PC-9 (cell line): ENCODE results near the gene ATP13A5. TPM values are rescaled to one million over a fixed set of nuclear protein-coding genes. Genes with fewer than 3 reads are reported as not detected.

Experiments used
- BruUV-seq: library from RNA; stranded (reverse); fragments of 400-500 nt; replicated peaks from 2 replicates; lab custom pipeline; 2021; lab: Mats Ljungman, UMichigan
- CTCF ChIA-PET: fragments of 300-600 bp; sonication (Branson Sonifier 250); formaldehyde crosslinking; loops from one replicate; lab custom pipeline; 2022; ENCODE audit warnings: antibody characterized with exemption; lab: Charles Lee
- POLR2A ChIA-PET: fragments of 300-600 bp; sonication (Branson Sonifier 250); formaldehyde crosslinking; loops from one replicate; lab custom pipeline; 2022; ENCODE audit warnings: antibody characterized with exemption; ENCODE audit not compliant: unreplicated experiment; lab: Charles Lee
- DNase-seq, 2 experiments: peaks; one replicate each; pipeline versions ENCODE4 v3.0.0 to v3.0.0-alpha.2; 2015 to 2022; ENCODE audit warnings: mixed read lengths in 1 of 2
- H2AFZ ChIP-seq: fragments of 200-600 bp; sonication (generic); 2 replicates; pipeline ENCODE4 v1.8.1; 2017; ENCODE audit warnings: antibody characterized with exemption
- H3F3A ChIP-seq: fragments of 200-600 bp; sonication (generic); 2 replicates; pipeline ENCODE4 v1.8.1; 2017; ENCODE audit warnings: antibody characterized with exemption, mild to moderate bottlenecking, low read depth; ENCODE audit not compliant: insufficient read depth
- H3K27ac ChIP-seq: fragments of 200-600 bp; sonication (generic); 2 replicates; pipeline ENCODE4 v1.6.1; 2016; ENCODE audit warnings: mixed run types
- H3K27me3 ChIP-seq: fragments of 200-600 bp; sonication (generic); 2 replicates; pipeline ENCODE4 v1.6.1; 2016; ENCODE audit warnings: low read depth, mixed run types; ENCODE audit not compliant: insufficient read depth
- H3K36me3 ChIP-seq: fragments of 200-600 bp; sonication (generic); 2 replicates; pipeline ENCODE4 v1.6.1; 2016; ENCODE audit warnings: low read depth, mixed run types
- H3K4me1 ChIP-seq: fragments of 200-600 bp; sonication (generic); replicated peaks from 2 replicates; pipeline ENCODE4 v1.6.1; 2016; ENCODE audit warnings: mixed run types; ENCODE audit not compliant: insufficient read depth
- H3K4me2 ChIP-seq: fragments of 200-600 bp; sonication (generic); 2 replicates; pipeline ENCODE4 v1.6.1; 2017; ENCODE audit warnings: mixed run types
- H3K4me3 ChIP-seq: fragments of 200-600 bp; sonication (generic); 2 replicates; pipeline ENCODE4 v1.6.1; 2016; ENCODE audit warnings: mixed run types
- H3K79me2 ChIP-seq: fragments of 200-600 bp; sonication (generic); 2 replicates; pipeline ENCODE4 v1.6.1; 2017; ENCODE audit warnings: low read depth, mixed run types
- H3K9me2 ChIP-seq: fragments of 200-600 bp; sonication (generic); 2 replicates; pipeline ENCODE4 v1.8.1; 2017; ENCODE audit warnings: mild to moderate bottlenecking; ENCODE audit not compliant: insufficient read depth
- H3K9me3 ChIP-seq: fragments of 200-600 bp; sonication (generic); 2 replicates; pipeline ENCODE4 v1.8.1; 2016; ENCODE audit warnings: low read depth; ENCODE audit not compliant: insufficient read depth
- H4K20me1 ChIP-seq: fragments of 200-600 bp; sonication (generic); 2 replicates; pipeline ENCODE4 v1.8.1; 2017; ENCODE audit not compliant: insufficient read depth
- CTCF ChIP-seq: fragments of 200-600 bp; sonication (generic); conservative IDR thresholded peaks from 2 replicates; pipeline ENCODE4 v1.6.1; 2017; ENCODE audit warnings: mixed run types, antibody characterized with exemption, mild to moderate bottlenecking, moderate library complexity
- EZH2 ChIP-seq: fragments of 200-600 bp; sonication (generic); IDR thresholded peaks from 2 replicates; pipeline ENCODE4 v1.8.0; 2017; ENCODE audit warnings: antibody characterized with exemption, low read depth
- intact Hi-C: fragments of 100-400 bp; cut with micrococcal nuclease; formaldehyde crosslinking; loops from one replicate; pipeline ENCODE4 v1.10.0; 2022; ENCODE audit not compliant: unreplicated experiment
- total RNA-seq: library from RNA; stranded (reverse); gene quantifications from 2 replicates; pipeline ENCODE4 v1.2.3, GENCODE V29; 2021

ATP13A5 gene
- total RNA-seq, 1 experiment from 2014 or later = not detected

- Histone ChIP-seq H3K4me1 (no peaks in the 10 kb centered on the region), H3K36me3 (no peaks in the 10 kb centered on the region), H3F3A (no peaks in the 10 kb centered on the region), H2AFZ (no peak overlapping the region), H3K4me3 (no peak overlapping the region), H3K4me2 (no peak overlapping the region), H3K9me2 (no peaks in the 10 kb centered on the region), H3K9me3 (no peaks in the 10 kb centered on the region; the same call in 1 of the 2 replicates), H3K79me2 (no peaks in the 10 kb centered on the region), H3K27ac (no peak overlapping the region), H4K20me1 (no peaks in the 10 kb centered on the region), H3K27me3 (peaks cover 7% of the 10 kb centered on the region; the same call in 1 of the 2 replicates)
- no peak for DNase-seq
- POLR2A ChIA-PET = no interaction called here
- intact Hi-C loops = no loop called here
- CTCF ChIA-PET = no interaction called here
- no TSS peak for BruUV-seq
- TF ChIP-seq CTCF (no peak), EZH2 (no peak)
Measured at GRCh38 chr3:193317682-193318300, 60.8 kb downstream of the ATP13A5 start.

- Histone ChIP-seq H3K9me2 (no peaks in the 10 kb centered on the region), H3K4me2 (no peak overlapping the region), H3F3A (no peaks in the 10 kb centered on the region), H3K9me3 (no peaks in the 10 kb centered on the region; the same call in 1 of the 2 replicates), H3K27ac (no peak overlapping the region), H2AFZ (no peak overlapping the region), H3K36me3 (no peaks in the 10 kb centered on the region), H3K79me2 (no peaks in the 10 kb centered on the region), H4K20me1 (no peaks in the 10 kb centered on the region), H3K4me1 (no peaks in the 10 kb centered on the region), H3K4me3 (no peak overlapping the region), H3K27me3 (peaks cover 3% of the 10 kb centered on the region; the same call in 1 of the 2 replicates)
- CTCF ChIA-PET = no interaction called here
- no TSS peak for BruUV-seq
- POLR2A ChIA-PET = no interaction called here
- no peak for DNase-seq
- intact Hi-C loops = no loop called here
- TF ChIP-seq CTCF = peak; percentile 40; the same call in 1 of the 2 replicates
- no peak for TF ChIP-seq EZH2
Measured at GRCh38 chr3:193314161-193314560, 64.4 kb downstream of the ATP13A5 start.

- H3K4me1 ChIP-seq = no peaks in the 10 kb centered on the region
- TF ChIP-seq EZH2 (no peak), CTCF (no peak)
- no peak overlapping the region for H3K27ac ChIP-seq
- no peak overlapping the region for H3K4me3 ChIP-seq
- CTCF ChIA-PET = no interaction called here
- no peaks in the 10 kb centered on the region for H3K79me2 ChIP-seq
- no peaks in the 10 kb centered on the region for H3K9me2 ChIP-seq
- no peak for DNase-seq
- no TSS peak for BruUV-seq
- POLR2A ChIA-PET = no interaction called here
- H3K4me2 ChIP-seq = no peak overlapping the region
- no peak overlapping the region for H2AFZ ChIP-seq
- intact Hi-C loops = no loop called here
- H3F3A ChIP-seq = no peaks in the 10 kb centered on the region
- no peaks in the 10 kb centered on the region for H4K20me1 ChIP-seq
- no peaks in the 10 kb centered on the region for H3K9me3 ChIP-seq
- no peaks in the 10 kb centered on the region for H3K36me3 ChIP-seq
- peaks cover 10% of the 10 kb centered on the region; the same call in 1 of the 2 replicates for H3K27me3 ChIP-seq
Measured at GRCh38 chr3:193313061-193313958, 65.2 kb downstream of the ATP13A5 start.
